ENCODE results near the gene BICDL1. TPM values are rescaled to one million over a fixed set of nuclear protein-coding genes. Genes with fewer than 3 reads are reported as not detected.

BICDL1 gene
- total RNA-seq, 1 experiment from 2014 or later = 2.4 TPM

DNA sequence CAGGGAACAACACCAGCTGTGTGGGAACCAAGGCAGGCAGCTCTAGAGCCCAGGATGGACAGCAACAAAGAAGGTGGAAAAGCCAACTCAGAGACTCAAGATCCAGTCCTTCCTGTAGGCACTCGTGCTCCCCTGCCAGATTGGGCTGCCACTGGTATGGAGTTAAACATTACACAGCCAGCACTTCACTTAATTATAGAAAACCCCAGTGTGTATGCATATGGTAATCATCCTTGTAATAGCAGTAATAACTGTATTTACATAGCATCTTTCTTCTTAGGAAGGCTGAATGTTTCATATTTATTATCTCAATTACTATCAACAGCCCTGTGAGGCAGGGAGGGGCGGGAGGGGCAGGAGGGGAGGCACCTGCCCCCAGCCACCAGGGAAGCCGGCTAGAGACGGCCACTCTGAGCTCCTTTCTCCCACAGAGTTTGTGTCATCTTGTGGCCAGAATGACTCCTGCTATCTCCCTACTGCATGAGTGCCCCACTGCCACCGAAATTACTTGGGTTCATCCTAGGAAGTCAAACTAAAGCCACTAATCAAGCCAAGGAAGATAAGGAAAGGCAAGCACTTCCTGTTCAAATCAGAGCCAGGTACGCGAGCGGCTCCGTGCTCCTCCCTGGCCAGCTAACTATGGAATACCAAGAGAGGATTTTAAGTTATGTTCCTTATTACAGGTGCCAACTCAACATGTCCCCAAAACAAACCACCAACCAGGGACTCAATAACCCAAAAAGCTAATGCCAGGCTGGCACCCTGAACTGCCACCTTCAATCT is 143.2 kb downstream of the BICDL1 start:
- H3K4me3 ChIP-seq (ENCODE audit: low read depth, low read length, poor library complexity, severe bottlenecking) = no peak overlapping the region
- intact Hi-C loops (cut with micrococcal nuclease; ENCODE audit: unreplicated experiment) = no loop called here
- no peaks in the 10 kb centered on the region for H3K27me3 ChIP-seq (replicated peaks; ENCODE audit: insufficient read depth, low read depth, low read length, poor library complexity)
- H3K9me3 ChIP-seq (ENCODE audit: low read depth, low read length, poor library complexity, severe bottlenecking) = no peaks in the 10 kb centered on the region
- H3K36me3 ChIP-seq (ENCODE audit: insufficient read depth, low read length, poor library complexity, severe bottlenecking) = peaks cover 96% of the 10 kb centered on the region
- ChIA-PET CTCF (no interaction called here), POLR2A (ENCODE audit: low non-redundant PET) (no interaction called here)
- H3K4me1 ChIP-seq (ENCODE audit: insufficient read depth, low read length, poor library complexity, severe bottlenecking) = no peaks in the 10 kb centered on the region
- BruUV-seq (replicated peaks) = no TSS peak
- H3K27ac ChIP-seq (ENCODE audit: low read depth, low read length, poor library complexity, severe bottlenecking) = no peak overlapping the region
- DNase-seq (ENCODE audit: low spot score) = no peak
- TF ChIP-seq, protein P1, sequence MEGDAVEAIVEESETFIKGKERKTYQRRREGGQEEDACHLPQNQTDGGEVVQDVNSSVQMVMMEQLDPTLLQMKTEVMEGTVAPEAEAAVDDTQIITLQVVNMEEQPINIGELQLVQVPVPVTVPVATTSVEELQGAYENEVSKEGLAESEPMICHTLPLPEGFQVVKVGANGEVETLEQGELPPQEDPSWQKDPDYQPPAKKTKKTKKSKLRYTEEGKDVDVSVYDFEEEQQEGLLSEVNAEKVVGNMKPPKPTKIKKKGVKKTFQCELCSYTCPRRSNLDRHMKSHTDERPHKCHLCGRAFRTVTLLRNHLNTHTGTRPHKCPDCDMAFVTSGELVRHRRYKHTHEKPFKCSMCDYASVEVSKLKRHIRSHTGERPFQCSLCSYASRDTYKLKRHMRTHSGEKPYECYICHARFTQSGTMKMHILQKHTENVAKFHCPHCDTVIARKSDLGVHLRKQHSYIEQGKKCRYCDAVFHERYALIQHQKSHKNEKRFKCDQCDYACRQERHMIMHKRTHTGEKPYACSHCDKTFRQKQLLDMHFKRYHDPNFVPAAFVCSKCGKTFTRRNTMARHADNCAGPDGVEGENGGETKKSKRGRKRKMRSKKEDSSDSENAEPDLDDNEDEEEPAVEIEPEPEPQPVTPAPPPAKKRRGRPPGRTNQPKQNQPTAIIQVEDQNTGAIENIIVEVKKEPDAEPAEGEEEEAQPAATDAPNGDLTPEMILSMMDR (conservative IDR thresholded peaks at IDR 0.05; ENCODE audit: low read depth, low read length) = no peak
- TF ChIP-seq EZH2 (IDR thresholded peaks at IDR 0.05; ENCODE audit: borderline replicate concordance, low read depth, low read length, poor library complexity, severe bottlenecking) = no peak

DNA sequence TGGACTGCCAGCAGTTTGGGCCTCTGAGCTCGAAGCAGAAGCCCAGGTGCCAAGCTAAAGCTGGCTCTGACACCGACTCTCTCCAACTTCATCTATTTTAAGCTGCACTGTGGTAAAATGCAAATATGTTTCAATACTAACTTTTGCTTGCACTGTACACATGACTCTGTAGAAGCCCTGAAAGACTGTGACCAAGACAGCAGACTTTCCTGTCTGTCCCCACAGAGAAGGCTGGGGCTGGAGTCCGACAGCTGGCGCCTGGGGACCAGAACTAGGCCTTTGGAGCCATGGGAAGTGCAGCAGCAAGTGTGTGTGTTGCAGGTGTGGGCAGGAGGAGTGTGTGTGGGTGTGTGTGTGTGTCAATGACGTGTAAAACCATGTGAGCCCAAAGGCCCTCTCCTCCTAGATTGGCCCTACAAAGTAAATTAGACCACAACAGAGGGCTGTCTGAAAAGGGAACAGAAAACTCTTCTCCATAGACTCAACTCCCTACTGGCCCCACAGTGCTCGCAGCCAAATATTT is 143.9 kb downstream of the BICDL1 start:
- Histone ChIP-seq H3K9me3 (ENCODE audit: low read depth, low read length, poor library complexity, severe bottlenecking) (no peaks in the 10 kb centered on the region), H3K36me3 (ENCODE audit: insufficient read depth, low read length, poor library complexity, severe bottlenecking) (peaks cover 96% of the 10 kb centered on the region), H3K27me3 (replicated peaks; ENCODE audit: insufficient read depth, low read depth, low read length, poor library complexity) (no peaks in the 10 kb centered on the region), H3K27ac (ENCODE audit: low read depth, low read length, poor library complexity, severe bottlenecking) (no peak overlapping the region), H3K4me1 (ENCODE audit: insufficient read depth, low read length, poor library complexity, severe bottlenecking) (no peaks in the 10 kb centered on the region), H3K4me3 (ENCODE audit: low read depth, low read length, poor library complexity, severe bottlenecking) (no peak overlapping the region)
- ChIA-PET POLR2A (ENCODE audit: low non-redundant PET) (no interaction called here), CTCF (no interaction called here)
- intact Hi-C loops (cut with micrococcal nuclease; ENCODE audit: unreplicated experiment) = no loop called here
- TF ChIP-seq, protein P1 (conservative IDR thresholded peaks at IDR 0.05; ENCODE audit: low read depth, low read length) = no peak
- no peak for TF ChIP-seq EZH2 (IDR thresholded peaks at IDR 0.05; ENCODE audit: borderline replicate concordance, low read depth, low read length, poor library complexity, severe bottlenecking)
- no peak for DNase-seq (ENCODE audit: low spot score)
- no TSS peak for BruUV-seq (replicated peaks)

DNA sequence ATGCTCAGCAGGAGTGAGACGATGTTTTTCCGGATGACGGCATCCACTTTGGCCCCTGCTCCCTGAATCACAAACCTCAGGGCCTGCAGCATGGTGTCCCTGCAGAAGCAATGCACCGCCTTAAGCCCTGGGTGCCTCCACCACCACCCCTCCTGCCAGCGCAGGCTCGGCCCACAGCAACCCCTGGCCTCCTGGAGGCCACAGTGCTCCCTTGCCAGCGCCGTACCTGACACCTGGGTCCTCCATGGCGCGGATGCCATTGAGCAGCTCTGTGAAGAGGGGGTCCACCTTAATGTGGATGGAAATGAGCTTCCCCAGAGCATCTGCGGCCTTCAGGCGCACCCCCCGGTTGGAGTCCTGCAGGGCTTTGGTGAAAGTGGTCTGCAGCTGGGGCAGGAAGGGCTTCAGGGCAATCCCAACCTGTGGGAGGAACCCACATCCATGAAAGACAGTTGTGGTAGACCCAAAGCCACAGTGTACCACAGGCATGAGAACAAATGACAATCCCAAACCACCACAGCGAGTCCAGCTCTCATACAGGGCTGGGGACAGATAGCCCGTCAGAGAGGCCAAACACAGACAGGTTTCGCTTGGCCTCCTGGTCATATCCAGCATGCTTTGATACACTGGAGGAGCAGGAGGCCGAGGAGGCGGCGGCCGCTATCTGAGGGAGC is 145.4 kb downstream of the BICDL1 start:
- Histone ChIP-seq H3K27me3 (replicated peaks; ENCODE audit: insufficient read depth, low read depth, low read length, poor library complexity) (no peaks in the 10 kb centered on the region), H3K4me1 (ENCODE audit: insufficient read depth, low read length, poor library complexity, severe bottlenecking) (no peaks in the 10 kb centered on the region), H3K36me3 (ENCODE audit: insufficient read depth, low read length, poor library complexity, severe bottlenecking) (peaks cover 94% of the 10 kb centered on the region), H3K9me3 (ENCODE audit: low read depth, low read length, poor library complexity, severe bottlenecking) (no peaks in the 10 kb centered on the region), H3K4me3 (ENCODE audit: low read depth, low read length, poor library complexity, severe bottlenecking) (no peak overlapping the region), H3K27ac (ENCODE audit: low read depth, low read length, poor library complexity, severe bottlenecking) (no peak overlapping the region)
- ChIA-PET POLR2A (ENCODE audit: low non-redundant PET) (no interaction called here), CTCF (no interaction called here)
- BruUV-seq (replicated peaks) = no TSS peak
- intact Hi-C loops (cut with micrococcal nuclease; ENCODE audit: unreplicated experiment) = no loop called here
- TF ChIP-seq EZH2 (IDR thresholded peaks at IDR 0.05; ENCODE audit: borderline replicate concordance, low read depth, low read length, poor library complexity, severe bottlenecking) = no peak
- TF ChIP-seq, protein P1 (conservative IDR thresholded peaks at IDR 0.05; ENCODE audit: low read depth, low read length) = no peak
- no peak for DNase-seq (ENCODE audit: low spot score)

Data from A673 (cell line).